IPS-18c (cell line): ENCODE data around the gene MYL1.

Experiments
- H3K4me3 ChIP-seq: 2 replicates; pipeline ENCODE4 v1.7.0; 2013; ENCODE audit warnings: low read depth, mild to moderate bottlenecking, low read length, moderate library complexity; ENCODE audit not compliant: insufficient read depth
- H3K9me3 ChIP-seq: one replicate; pipeline ENCODE4 v1.6.1; 2013; ENCODE audit warnings: mild to moderate bottlenecking, low read length, moderate library complexity; ENCODE audit not compliant: control insufficient read depth, insufficient read depth

Gene MYL1

DNA sequence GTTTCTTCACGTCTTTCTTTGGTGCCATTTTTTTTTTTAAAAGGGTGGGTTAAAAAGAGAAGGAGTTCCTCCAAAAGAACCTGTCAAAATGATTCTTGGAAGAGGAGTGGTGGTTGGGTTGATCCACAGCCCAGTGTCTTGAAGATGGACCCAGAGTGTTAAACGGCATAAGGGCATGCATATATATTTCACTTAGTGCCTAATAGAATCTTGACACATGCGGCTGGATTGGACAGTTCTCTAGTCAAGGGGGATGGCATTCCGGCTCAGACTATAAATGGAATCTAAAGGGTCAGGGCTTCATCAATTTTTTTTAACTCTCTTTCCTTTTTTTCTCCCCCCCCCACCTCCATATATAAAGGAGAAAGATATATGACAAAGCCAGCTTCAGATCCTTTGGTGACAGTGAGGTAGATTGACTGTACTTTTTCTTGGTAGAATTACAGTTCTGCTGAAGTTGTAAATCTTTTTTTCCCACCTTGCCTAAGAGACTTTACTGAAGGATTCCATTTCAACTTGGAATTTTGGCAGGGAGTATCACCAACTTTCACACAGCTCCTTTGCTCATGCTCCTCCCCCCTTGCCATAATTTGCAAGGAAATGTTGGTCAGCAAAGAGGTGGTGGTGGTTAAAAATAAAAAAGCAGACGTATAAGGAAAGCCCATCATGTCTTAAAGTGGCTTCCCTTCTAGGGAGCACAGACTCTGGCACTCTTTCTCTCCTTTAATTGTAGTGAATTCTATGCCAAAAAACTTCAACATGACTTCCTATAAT, at the start of gene MYL1:
MYL1 (minus strand) TSS at position 160 of the 774 bp plus-strand sequence; CDS start at position 28, 132 bp downstream.
- Histone ChIP-seq H3K4me3 (no peak within 1 kb of the TSS), H3K9me3 (no peaks in the 10 kb centered on the region)

DNA sequence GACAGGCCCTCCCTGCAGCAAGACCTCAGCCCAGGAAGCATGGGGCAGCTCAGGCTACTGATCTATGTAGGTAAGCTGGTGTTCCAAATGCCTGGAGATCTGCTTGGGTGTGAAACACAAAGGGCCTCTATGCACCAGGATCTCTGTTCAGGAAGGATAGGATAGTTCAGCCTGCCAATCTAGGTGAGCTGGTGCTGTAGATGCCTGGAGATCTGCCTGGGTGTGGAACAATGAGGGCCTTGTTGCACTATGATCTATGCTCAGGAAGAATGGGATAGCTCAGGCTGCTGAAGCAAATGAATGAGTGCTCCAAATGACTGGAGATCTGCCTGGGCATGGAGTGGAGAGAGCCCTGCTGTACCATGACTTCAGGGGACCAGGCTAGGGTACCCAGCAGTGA, 48.9 kb upstream of the MYL1 start:
- no peak overlapping the region for H3K4me3 ChIP-seq
- no peaks in the 10 kb centered on the region for H3K9me3 ChIP-seq

DNA sequence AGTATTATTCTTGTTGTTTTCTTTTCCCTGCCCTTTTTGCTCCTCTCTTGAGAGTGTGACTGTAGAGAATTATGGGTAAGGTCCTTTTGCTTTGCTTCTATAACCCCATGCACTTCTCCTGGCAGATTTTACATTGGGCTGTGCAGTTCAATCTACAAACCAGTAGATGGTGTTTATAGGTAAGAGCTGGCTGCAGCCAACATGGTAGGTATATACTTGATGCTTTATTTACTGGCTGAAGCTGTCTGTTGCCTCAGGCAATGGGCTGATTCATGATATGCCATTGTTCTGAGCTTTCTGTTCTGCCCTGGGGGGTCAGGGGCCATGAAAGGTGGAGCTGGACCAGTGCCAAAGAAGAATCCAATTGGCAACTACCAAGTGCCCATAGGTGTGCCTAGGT, 48.3 kb upstream of the MYL1 start:
- Histone ChIP-seq H3K4me3 (no peak overlapping the region), H3K9me3 (no peaks in the 10 kb centered on the region)

DNA sequence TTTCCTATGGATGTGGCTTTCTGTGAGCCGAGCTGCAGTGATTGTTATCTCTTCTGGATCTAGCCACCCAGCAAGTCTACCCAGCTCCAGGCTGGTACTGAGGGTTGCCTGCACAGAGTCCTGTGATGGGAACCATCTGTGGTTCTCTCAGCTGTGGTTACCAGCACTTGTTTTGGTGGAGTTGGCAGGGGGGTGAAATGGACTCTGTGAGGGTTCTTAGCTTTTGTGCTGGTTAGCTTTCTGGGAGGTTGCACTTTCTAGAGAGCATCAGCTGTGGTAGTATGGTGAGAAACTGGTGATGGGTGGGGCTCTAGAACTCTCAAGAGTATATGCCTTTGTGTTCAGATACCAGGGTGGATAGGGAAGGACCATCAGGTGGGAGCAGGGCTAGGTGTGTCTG, 45.4 kb upstream of the MYL1 start:
- Histone ChIP-seq H3K4me3 (no peak overlapping the region), H3K9me3 (no peaks in the 10 kb centered on the region)

DNA sequence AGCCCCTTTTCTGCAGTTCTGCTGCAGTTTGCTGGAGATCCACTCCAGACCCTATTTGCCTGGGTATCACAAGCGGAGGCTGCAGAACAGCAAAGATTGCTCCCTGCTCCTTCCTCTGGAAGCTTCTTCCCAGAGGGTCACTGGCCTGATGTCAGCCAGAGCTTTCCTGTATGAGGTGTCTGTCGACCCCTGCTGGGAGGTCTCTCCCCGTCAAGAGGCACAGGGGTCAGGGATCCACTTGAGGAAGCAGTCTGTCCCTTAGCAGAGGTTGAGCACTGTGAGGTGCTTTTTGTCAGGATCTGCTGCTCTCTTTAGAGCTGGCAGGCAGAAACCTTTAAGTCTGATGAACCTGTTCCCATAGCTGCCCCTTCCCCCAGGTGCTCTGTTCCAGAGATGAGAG, 42.0 kb upstream of the MYL1 start:
- Histone ChIP-seq H3K9me3 (no peaks in the 10 kb centered on the region), H3K4me3 (no peak overlapping the region)

DNA sequence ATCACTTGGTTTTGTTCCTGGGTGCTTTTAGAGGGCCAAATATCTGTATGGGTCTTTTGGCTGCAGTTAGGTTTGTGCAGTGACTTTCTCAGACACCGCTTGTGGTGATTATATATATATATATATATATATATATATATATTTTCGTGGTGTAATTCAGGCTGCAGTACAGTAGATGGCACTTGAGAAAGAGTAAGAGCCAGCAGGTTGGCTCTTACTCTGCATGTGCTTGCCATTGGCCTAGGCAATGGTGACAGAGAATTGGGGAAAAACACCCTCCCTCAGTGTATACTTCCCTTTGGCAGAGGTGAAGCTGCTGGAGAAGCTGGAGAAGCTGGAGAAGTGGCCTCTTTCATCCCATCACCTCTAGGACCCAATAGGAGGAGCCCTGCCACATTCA, 22.2 kb upstream of the MYL1 start:
- H3K9me3 ChIP-seq, result no peaks in the 10 kb centered on the region

DNA sequence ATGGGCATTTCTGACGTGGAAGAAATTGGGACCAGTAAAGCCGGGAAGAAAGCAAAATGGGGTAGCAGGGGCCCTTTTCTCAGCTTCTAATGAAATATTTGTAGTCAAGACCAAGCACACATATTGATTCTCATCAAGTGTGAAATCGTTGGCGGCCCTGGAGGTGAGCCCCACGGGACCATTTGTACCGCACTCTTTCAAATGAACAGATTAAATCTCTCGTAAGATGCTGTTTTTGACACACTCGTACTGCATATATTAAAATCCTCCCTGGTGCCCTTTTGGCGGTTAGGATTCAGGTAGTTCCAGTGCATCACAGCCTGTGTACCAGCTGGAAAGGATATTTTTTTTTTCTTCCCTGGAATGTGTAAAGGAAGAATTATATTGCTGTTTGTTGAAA, 9.9 kb upstream of the MYL1 start:
- Histone ChIP-seq H3K4me3 (no peak overlapping the region), H3K9me3 (no peaks in the 10 kb centered on the region)

More for the DNA sequence above, 22.2 kb upstream of the MYL1 start:
- no peak overlapping the region for H3K4me3 ChIP-seq

DNA sequence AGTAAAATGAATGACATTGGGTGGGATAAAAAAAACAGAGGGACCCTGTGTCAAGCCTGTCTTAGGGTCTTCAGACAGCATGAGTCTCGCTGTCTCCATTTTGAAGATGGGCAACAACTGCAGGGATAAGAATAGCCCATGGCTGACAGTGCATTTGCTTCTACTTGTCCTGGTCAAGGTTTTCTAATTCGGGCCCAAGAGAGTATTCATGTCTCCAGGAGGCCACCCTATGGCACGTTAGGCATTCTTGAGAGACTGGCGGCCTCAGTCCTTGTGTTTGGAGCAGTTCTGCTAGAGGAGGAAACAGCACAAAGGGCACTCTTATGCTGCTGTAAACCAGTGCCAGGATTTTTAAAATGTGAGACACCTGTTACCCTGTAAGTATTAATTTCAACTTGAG, 9.5 kb upstream of the MYL1 start:
- no peaks in the 10 kb centered on the region for H3K9me3 ChIP-seq
- no peak overlapping the region for H3K4me3 ChIP-seq

DNA sequence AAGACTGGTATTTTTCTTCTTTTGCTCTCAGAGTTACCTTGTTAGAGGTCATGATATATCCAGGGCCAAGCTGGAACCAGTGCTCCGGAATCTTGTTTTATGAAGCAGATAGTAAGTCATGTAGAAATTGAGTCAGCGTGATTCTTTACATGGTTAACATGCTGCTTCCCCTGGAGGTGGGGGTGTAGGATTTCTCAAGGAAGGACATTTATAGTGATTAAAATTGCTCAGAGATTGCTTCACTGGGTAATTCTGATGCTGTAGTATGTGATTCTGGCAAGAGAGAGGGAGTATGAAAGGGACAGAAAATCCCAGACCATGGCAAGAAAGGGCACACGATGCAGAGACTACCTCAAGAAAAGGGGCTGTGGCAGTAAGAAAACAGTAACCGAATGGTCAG, 8.0 kb upstream of the MYL1 start:
- Histone ChIP-seq H3K4me3 (no peak overlapping the region), H3K9me3 (no peaks in the 10 kb centered on the region)

DNA sequence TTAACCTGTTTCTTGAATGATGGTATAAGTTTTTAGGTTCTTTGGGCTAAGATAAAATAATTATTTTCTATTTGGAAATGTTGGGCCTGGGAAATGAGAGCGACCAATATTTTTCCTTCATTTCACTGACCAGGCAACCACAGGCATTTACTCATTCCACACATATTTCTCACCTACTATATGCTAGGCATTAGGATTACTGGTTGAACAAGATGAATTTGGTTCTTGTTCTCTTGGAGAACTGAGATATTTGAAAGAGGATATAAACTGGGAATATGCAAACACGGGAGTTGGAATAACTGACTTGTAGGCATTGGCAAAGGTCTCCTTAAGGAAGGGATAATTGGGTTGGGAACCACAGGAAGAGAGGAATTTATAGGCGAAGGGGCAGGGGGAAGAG, 3.9 kb upstream of the MYL1 start:
- no peaks in the 10 kb centered on the region for H3K9me3 ChIP-seq
- H3K4me3 ChIP-seq, result no peak overlapping the region

DNA sequence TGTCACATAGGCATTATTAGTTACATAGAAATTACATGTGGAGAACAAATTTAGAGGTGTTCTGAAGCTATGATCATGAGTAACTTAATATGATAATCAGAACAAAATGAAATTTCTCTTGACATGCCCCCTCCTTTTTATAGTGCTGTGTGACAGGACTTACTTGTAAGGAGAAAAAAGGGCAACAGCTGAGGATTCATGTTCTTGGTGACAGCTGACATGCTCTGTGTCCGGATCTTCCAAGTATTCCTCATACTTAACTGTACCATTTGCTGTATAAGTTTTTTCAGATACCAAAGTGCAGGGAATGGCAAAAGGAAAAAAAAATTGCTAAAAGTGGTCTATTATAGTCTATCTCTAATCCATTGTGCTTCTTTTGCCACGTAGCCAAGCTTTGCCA, 3.5 kb upstream of the MYL1 start:
- H3K9me3 ChIP-seq, result no peaks in the 10 kb centered on the region

DNA sequence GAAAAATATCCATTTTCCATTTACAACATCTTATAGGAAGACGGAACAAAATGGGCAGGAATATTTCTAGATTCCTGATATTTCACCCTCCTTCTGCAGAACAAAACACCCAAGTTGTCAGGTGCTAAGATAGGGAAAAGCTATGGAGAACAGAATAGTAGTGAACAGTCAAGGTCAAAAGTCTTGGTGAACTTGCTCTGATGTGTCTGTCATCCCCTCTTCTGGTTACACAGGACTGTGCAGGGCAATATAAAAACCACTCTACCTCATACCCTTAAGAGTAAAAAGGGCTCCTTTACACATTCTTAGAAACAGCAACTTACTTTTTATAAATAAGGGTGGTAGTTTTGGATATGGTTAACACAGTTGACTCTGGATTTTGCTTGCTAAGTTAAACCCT, 4.4 kb downstream of the MYL1 start:
- Histone ChIP-seq H3K4me3 (no peak overlapping the region), H3K9me3 (no peaks in the 10 kb centered on the region)

More for the DNA sequence above, 3.5 kb upstream of the MYL1 start:
- H3K4me3 ChIP-seq, result no peak overlapping the region

DNA sequence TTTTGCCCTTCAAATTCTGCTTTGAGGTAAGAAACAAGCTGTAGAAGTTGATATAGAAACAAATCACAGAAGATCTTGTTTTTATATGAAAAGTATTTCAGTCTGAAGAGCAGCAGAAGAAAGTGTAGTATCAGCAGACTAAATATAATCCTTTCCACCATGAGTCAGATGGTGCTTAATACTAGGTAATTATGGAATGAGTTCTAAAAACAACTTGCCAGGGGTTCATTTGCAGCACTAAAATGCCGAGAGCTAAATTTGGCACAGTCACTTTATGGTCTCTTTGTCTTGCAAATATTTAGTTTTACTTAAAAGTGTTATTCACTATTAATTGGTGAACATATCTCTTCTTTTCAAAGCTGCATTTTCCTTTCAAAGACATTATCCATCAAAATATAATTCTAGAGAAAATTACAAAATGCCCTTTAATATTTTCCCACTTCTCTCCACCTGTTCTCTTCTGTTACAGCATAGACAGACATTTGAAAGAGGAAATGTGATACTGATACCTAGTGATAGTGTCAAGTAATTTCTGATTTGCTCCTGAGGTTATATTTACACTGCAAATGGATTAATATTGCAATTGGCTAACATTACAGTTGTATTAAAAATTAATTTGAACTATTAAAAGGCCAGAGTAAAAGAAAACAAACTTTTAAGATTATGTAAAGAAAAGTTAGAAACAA, 5.3 kb downstream of the MYL1 start:
- H3K4me3 ChIP-seq, result no peak overlapping the region
- no peaks in the 10 kb centered on the region for H3K9me3 ChIP-seq

DNA sequence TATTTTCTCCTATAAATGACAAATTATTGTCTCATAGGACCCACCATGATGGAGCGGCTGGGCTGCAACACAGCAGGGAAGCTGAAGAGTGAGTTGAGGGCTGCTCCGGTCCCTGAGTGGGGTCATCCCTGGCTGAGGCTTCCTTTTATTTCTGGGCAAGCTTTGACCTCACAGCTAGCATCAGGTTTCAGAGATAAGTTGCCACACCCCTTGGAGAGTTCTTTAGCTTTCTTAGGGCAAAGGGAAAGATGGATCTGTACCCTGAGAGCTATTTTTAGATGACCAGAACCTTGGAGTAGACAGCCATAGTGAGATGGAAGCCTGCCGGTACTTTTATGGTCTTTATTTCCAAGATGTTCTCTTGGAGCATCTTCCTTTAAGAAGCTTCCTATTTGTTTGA, 11.5 kb downstream of the MYL1 start:
- no peaks in the 10 kb centered on the region for H3K9me3 ChIP-seq
- H3K4me3 ChIP-seq, result no peak overlapping the region

DNA sequence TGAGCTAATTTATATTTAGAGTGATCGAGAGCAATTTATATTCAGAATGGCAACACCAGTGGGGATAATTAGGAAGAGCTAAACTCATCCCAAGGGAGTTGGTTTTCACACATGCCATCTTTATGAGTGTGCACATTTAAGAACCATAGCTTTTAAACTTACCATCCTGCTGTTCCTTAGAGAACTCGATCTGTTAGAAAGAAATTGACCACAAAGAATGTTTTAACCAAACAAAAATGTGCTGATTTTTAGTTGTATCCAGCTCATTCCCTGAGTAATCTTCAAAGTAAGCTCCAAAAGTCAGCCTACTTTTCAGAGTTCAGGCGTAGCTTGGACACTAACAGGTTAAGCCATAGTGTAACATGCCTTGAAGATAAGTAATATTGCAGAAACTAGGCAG, 12.6 kb downstream of the MYL1 start:
- H3K4me3 ChIP-seq, result no peak overlapping the region
- no peaks in the 10 kb centered on the region for H3K9me3 ChIP-seq

DNA sequence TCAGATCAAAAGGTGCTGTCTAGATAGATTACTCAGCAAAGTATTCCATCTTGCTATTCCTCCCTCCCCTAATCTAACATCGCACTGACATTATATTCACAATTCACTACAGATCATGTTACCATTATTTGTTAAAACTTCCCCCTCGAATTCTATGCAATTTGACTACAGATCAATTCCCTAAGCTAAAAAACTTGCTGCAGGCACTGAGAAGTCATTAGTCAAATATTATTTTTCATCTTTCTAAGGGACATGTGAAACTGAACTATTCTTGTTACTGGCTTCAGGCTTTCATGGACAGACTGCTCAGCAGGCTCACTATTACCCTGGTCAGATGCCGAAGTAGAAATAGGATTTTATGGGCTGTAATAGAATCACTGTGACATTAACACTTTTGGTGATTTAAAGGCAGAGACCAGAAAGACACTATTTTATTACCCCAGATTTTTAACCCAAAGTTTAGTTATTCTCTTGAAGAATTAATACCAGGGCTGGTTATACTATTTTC, 15.1 kb downstream of the MYL1 start:
- H3K9me3 ChIP-seq, result no peaks in the 10 kb centered on the region
- H3K4me3 ChIP-seq, result no peak overlapping the region

DNA sequence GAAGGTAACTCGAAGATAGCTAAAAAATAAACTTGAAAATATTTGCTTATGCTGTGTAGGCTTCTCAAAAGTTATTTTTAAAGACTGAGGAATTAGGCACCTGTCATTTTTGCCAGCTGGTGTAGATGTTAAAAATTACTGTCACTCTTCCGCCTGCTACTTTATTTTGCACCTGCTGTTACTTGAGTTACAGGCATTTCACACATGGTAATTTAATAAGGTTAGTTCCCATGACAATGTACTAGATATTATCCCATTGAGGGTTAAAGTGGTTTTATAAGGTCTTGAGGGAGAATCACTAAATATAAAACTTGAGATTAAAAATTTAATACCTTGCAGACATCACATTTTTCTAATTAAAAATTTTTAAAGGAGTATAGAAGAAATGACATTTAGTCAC, 26.6 kb downstream of the MYL1 start:
- H3K4me3 ChIP-seq, result no peak overlapping the region
- H3K9me3 ChIP-seq, result peaks cover 2% of the 10 kb centered on the region

DNA sequence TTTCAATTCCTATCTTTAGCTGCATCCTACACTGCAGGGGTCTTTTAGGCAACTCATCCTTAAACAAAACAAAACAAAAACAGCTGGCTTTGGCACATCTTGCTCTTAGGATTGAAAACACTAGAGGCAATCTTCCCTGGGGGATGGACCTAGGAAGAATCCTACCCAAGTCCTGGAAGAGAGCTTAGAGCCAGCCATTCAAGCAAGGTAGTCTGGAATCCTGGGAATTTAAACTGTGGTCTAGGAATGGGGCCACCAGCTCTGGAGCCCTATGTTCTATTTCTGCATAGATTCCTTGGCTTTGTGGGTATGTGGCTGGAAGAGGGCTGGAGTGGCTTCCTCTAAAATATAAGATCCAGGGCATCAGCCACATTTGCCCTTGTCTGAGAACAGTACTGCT, 27.7 kb downstream of the MYL1 start:
- H3K9me3 ChIP-seq, result peaks cover 2% of the 10 kb centered on the region
- H3K4me3 ChIP-seq, result no peak overlapping the region
